Hepatocyte (in vitro differentiated cells): ENCODE measurements around the gene INF2.

Experiments
- EZH2 ChIP-seq: fragments of 200-600 bp; sonication (generic); IDR thresholded peaks from 2 replicates; pipeline ENCODE4 v1.6.1; 2016; ENCODE audit warnings: antibody characterized with exemption, mild to moderate bottlenecking, borderline replicate concordance
- EZH2phosphoT487 ChIP-seq: fragments of 200-600 bp; sonication (generic); IDR thresholded peaks from one replicate; pipeline ENCODE4 v1.6.1; 2018; ENCODE audit warnings: antibody characterized with exemption, mild to moderate bottlenecking, low read depth, moderate library complexity; ENCODE audit not compliant: unreplicated experiment, severe bottlenecking
- TF ChIP-seq, protein P1 (sequence below): fragments of 200-600 bp; sonication (generic); IDR thresholded peaks from 2 replicates; pipeline ENCODE4 v1.5.1; 2016; ENCODE audit warnings: antibody characterized with exemption, mild to moderate bottlenecking; ENCODE audit not compliant: poor library complexity

DNA sequence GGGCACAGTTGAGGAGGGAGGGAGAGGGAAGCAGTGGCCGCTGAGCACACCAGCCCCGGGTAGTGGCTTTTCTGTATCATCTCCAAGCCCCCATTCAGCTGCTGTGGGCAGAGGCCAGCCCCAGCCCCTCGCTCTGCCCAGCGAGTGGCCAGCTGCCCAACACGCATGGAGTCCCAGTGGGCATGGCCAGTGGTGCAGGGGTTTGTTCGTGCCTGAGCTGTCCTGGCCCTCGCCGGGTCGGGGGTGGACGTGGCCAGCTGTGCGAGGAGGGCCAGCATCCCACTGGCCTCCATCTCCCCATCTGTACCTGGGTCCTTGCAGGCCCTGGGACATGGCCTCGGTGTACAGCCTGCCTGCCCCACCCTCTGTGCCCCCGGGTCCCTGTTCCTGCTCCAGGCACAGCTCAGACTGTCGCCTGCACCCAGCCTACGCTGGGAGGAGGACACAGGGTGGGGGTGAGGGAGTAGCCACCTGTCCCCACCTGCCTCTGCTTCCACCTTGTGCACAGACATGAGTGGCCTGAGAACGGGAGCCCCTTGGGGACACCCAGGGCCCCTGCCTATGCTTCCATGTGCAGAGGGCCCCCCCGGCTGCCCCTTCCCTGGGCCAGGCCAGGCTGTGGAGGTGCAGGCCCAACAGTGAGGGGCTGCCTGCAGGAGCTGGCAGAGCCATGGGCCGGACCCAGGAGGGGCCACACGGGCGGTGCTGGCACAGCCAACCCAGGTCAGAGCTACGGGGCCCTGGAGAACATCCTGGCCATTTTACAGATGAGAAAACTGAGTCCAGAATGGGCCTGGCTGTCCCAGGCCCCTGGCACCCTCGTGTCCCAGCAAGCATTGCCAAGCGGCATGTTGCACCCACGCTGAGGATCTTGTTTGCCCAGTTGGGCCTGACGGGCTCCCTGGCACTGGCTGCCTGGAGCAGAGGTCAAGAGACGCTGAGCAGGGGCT, 4.3 kb downstream of the INF2 start:
- TF ChIP-seq, protein P1, sequence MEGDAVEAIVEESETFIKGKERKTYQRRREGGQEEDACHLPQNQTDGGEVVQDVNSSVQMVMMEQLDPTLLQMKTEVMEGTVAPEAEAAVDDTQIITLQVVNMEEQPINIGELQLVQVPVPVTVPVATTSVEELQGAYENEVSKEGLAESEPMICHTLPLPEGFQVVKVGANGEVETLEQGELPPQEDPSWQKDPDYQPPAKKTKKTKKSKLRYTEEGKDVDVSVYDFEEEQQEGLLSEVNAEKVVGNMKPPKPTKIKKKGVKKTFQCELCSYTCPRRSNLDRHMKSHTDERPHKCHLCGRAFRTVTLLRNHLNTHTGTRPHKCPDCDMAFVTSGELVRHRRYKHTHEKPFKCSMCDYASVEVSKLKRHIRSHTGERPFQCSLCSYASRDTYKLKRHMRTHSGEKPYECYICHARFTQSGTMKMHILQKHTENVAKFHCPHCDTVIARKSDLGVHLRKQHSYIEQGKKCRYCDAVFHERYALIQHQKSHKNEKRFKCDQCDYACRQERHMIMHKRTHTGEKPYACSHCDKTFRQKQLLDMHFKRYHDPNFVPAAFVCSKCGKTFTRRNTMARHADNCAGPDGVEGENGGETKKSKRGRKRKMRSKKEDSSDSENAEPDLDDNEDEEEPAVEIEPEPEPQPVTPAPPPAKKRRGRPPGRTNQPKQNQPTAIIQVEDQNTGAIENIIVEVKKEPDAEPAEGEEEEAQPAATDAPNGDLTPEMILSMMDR = no peak
- TF ChIP-seq EZH2 (no peak), EZH2phosphoT487 (no peak)
